ENCODE data around the gene SLC26A8. TPM values are rescaled to one million over a fixed set of nuclear protein-coding genes. Genes with fewer than 3 reads are reported as not detected.
"Not testable (repeated sequence)": the region's sequence is repeated elsewhere in the genome, so short reads cannot be mapped to it uniquely, and the experiment has no call there.

The SLC26A8 gene
- total and polyA plus RNA-seq, 8 donors: 0.30 to 1.5 (median 0.53) TPM; not detected in 1

GRCh38 chr6:36000451-36000850, 24.0 kb downstream of the SLC26A8 start:
- Histone ChIP-seq H3K9me3 (no peaks in the 10 kb centered on the region), H3K4me1 (no peaks in the 10 kb centered on the region), H3K4me3 (no peak overlapping the region), H3K27ac (no peak overlapping the region), H3K36me3 (no peaks in the 10 kb centered on the region), H3K27me3 (no peaks in the 10 kb centered on the region)
- DNase-seq (no peak), ATAC-seq (no peak)
- intact Hi-C loops (cut with DNase I): no loop called here
- no peak for TF ChIP-seq CTCF (IDR thresholded peaks at IDR 0.05)

GRCh38 chr6:35993150-35993549, 31.3 kb downstream of the SLC26A8 start:
- intact Hi-C loops (cut with DNase I): no loop called here
- no peaks in the 10 kb centered on the region for H3K36me3 ChIP-seq
- no peak overlapping the region for H3K4me3 ChIP-seq

GRCh38 chr6:35988047-35988446, 36.4 kb downstream of the SLC26A8 start:
- H3K27me3 ChIP-seq; H3K4me1 ChIP-seq; H3K36me3 ChIP-seq; H3K27ac ChIP-seq; ATAC-seq; H3K4me3 ChIP-seq; H3K9me3 ChIP-seq; DNase-seq; intact Hi-C loops (cut with DNase I): not testable (repeated sequence)

More at GRCh38 chr6:35993150-35993549, 31.3 kb downstream of the SLC26A8 start:
- H3K4me1 ChIP-seq: no peaks in the 10 kb centered on the region
- no peak for TF ChIP-seq CTCF (IDR thresholded peaks at IDR 0.05)
- ATAC-seq (no peak), DNase-seq (no peak)
- H3K27me3 ChIP-seq: no peaks in the 10 kb centered on the region
- no peak overlapping the region for H3K27ac ChIP-seq
- no peaks in the 10 kb centered on the region for H3K9me3 ChIP-seq

- H3K4me3 ChIP-seq: no peak overlapping the region
- DNase-seq: no peak
- no peak overlapping the region for H3K27ac ChIP-seq
- no peaks in the 10 kb centered on the region for H3K27me3 ChIP-seq
- ATAC-seq: no peak
- no peaks in the 10 kb centered on the region for H3K36me3 ChIP-seq
- H3K4me1 ChIP-seq: no peaks in the 10 kb centered on the region
- TF ChIP-seq CTCF (IDR thresholded peaks at IDR 0.05): no peak
- no peaks in the 10 kb centered on the region for H3K9me3 ChIP-seq
- intact Hi-C loops (cut with DNase I): no loop called here
Observed at GRCh38 chr6:35984701-35985100, 39.7 kb downstream of the SLC26A8 start.

- intact Hi-C loops (cut with DNase I): no loop called here
- no peak overlapping the region for H3K27ac ChIP-seq
- no peak overlapping the region for H3K4me3 ChIP-seq
- no peaks in the 10 kb centered on the region for H3K9me3 ChIP-seq
- peak; percentile 45 for ATAC-seq
- H3K36me3 ChIP-seq: no peaks in the 10 kb centered on the region
- no peaks in the 10 kb centered on the region for H3K27me3 ChIP-seq
- TF ChIP-seq CTCF (IDR thresholded peaks at IDR 0.05): no peak
- no peak for DNase-seq
- H3K4me1 ChIP-seq: no peaks in the 10 kb centered on the region
Observed at GRCh38 chr6:35980991-35981645, 43.3 kb downstream of the SLC26A8 start.

- H3K36me3 ChIP-seq; intact Hi-C loops (cut with DNase I); ATAC-seq: not testable (repeated sequence)
Observed at GRCh38 chr6:35980126-35980525, 44.3 kb downstream of the SLC26A8 start.

More at GRCh38 chr6:35980126-35980525, 44.3 kb downstream of the SLC26A8 start:
- not testable (repeated sequence) for H3K4me3 ChIP-seq, H3K27me3 ChIP-seq, H3K27ac ChIP-seq, H3K9me3 ChIP-seq, DNase-seq, H3K4me1 ChIP-seq
